H1 (cell line): ENCODE results near the gene GAS7. TPM values are rescaled to one million over a fixed set of nuclear protein-coding genes. Genes with fewer than 3 reads are reported as not detected.

Experiments
- NANOG ChIP-seq: IDR thresholded peaks from 2 replicates; pipeline ENCODE4 v1.6.1; 2011; ENCODE audit warnings: low read length, low read depth, mild to moderate bottlenecking, inconsistent platforms; ENCODE audit not compliant: insufficient read depth, poor library complexity, severe bottlenecking
- NRF1 ChIP-seq: IDR thresholded peaks from 2 replicates; pipeline ENCODE4 v1.6.1; 2011; ENCODE audit warnings: mild to moderate bottlenecking, low read depth, low read length, improper control_type of control experiment
- POLR2A ChIP-seq, 2 experiments: IDR thresholded peaks; 1 replicate in 1 of 2; 2 replicates in 1 of 2; pipeline ENCODE4 v1.6.1; 2011; ENCODE audit warnings: low read depth in 2 of 2, low read length in 2 of 2, mild to moderate bottlenecking in 2 of 2; ENCODE audit errors: control extremely low read depth in 1 of 2
- RNF2 ChIP-seq: fragments of 200-900, 300-1000 bp; sonication (generic); IDR thresholded peaks from 2 replicates; pipeline ENCODE4 v1.7.1; 2016; ENCODE audit warnings: borderline replicate concordance, low read depth, mild to moderate bottlenecking, antibody characterized with exemption, low read length; ENCODE audit not compliant: poor library complexity, severe bottlenecking; ENCODE audit errors: missing control alignments
- TAF1 ChIP-seq: IDR thresholded peaks from 2 replicates; pipeline ENCODE4 v1.6.1; 2011; ENCODE audit warnings: mild to moderate bottlenecking, low read depth, low read length
- USF2 ChIP-seq: IDR thresholded peaks from 2 replicates; pipeline ENCODE4 v1.6.1; 2011; ENCODE audit warnings: low read length, improper control_type of control experiment
- polyA plus RNA-seq, 7 experiments: library from polyadenylated mRNA; depleted of rRNA in 3 of 7; stranded (reverse) in 5 of 7; unstranded in 2 of 7; fragments of >200 nt in 5 of 7; fragments of 200-250 nt in 2 of 7; gene quantifications; 1 replicate in 5 of 7; 2 replicates in 1 of 7; 4 replicates in 1 of 7; pipeline versions ENCODE4 v1.2.1 to v1.2.3, GENCODE V29; 2011 to 2013; ENCODE audit warnings: missing spikeins in 2 of 7, mixed read lengths in 2 of 7
- total RNA-seq: library from RNA; stranded (reverse); fragmentation: NEBNext Ultra II Directional; extraction: Animal tissue kit (Norgen Biotek cat#: 25700); gene quantifications from 2 replicates; pipeline ENCODE4 v1.2.1, GENCODE V29; 2021

The GAS7 gene
- total and polyA plus RNA-seq, 2 of the 8 experiments (the other 6 are each of a cell fraction or from before 2014, with no cell fraction given), result 5.0 to 14.5 TPM

GRCh38 chr17:10224582-10225195 lies 26.3 kb upstream of the GAS7 start (continued):
- TF ChIP-seq RNF2 (no peak), NRF1 (no peak), NANOG (no peak), TAF1 (no peak), USF2 (no peak), POLR2A (IDR thresholded peaks at IDR 0.05; ENCODE audit: control extremely low read depth in 1 of 2, low read depth in 2 of 2, low read length in 2 of 2) (no peak)
